K562 (cell line): ENCODE results near the gene PDRG1. TPM values are rescaled to one million over a fixed set of nuclear protein-coding genes. Genes with fewer than 3 reads are reported as not detected.

ENCODE experiments used
- DDX20 ChIP-seq: fragments of 450-650 bp; IDR thresholded peaks from 2 replicates; pipeline ENCODE4 v1.6.1; 2016; ENCODE audit warnings: missing genetic modification characterization, low read depth, mild to moderate bottlenecking, missing compliant biosample characterization, moderate library complexity
- FOXK2 ChIP-seq, 2 experiments: fragments of 450-650 bp; IDR thresholded peaks in 1 of 2; conservative IDR thresholded peaks in 1 of 2; 2 replicates each; pipeline ENCODE4 v1.6.1; 2016; ENCODE audit warnings: low read depth in 2 of 2, mild to moderate bottlenecking in 1 of 2
- GTF3C2 ChIP-seq: IDR thresholded peaks from 3 replicates; pipeline ENCODE4 v1.6.1; 2011; ENCODE audit warnings: borderline replicate concordance, mild to moderate bottlenecking, moderate library complexity; ENCODE audit not compliant: insufficient read length; ENCODE audit errors: extremely low read depth
- ID3 ChIP-seq, 2 experiments: fragments of 250-450 bp in 1 of 2; fragments of 450-650 bp in 1 of 2; sonication (Bioruptor Pico) in 1 of 2; IDR thresholded peaks; 2 replicates each; pipeline versions ENCODE4 v1.6.1 to v1.8.0; 2016 to 2021; ENCODE audit warnings: mild to moderate bottlenecking in 2 of 2, moderate library complexity in 2 of 2, missing compliant biosample characterization in 1 of 2, missing genetic modification characterization in 1 of 2
- KDM4B ChIP-seq, 2 experiments: fragments of 450-650 bp in 1 of 2; sonication (generic) in 1 of 2; IDR thresholded peaks; 2 replicates each; pipeline ENCODE4 v1.6.1; 2016 to 2017; ENCODE audit warnings: borderline replicate concordance in 2 of 2, antibody characterized with exemption in 1 of 2, low read depth in 1 of 2, mild to moderate bottlenecking in 1 of 2
- SETDB1 ChIP-seq: IDR thresholded peaks from one replicate; pipeline ENCODE4 v1.6.1; 2012; ENCODE audit warnings: low read length, control low read depth, inconsistent platforms
- ZBTB2 ChIP-seq: fragments of 450-650 bp; IDR thresholded peaks from 2 replicates; pipeline ENCODE4 v1.6.1; 2016; ENCODE audit warnings: antibody characterized with exemption
- polyA plus RNA-seq, 8 experiments: library from polyadenylated mRNA; depleted of rRNA in 4 of 8; stranded (reverse) in 5 of 8; unstranded in 3 of 8; fragments of >200 nt; fragmentation: Nextera tagmentation in 2 of 8; fragmentation: Illumina TruSeq in 1 of 8; extraction: Ambion mirVana in 2 of 8; extraction: Trizol in 1 of 8; gene quantifications; 2 replicates each; pipeline versions ENCODE4 v1.2.1 to v1.2.3, GENCODE V29; 2011 to 2014; ENCODE audit warnings: inconsistent platforms in 1 of 8, missing spikeins in 1 of 8
- total RNA-seq, 7 experiments: library from RNA; depleted of rRNA in 6 of 7; stranded (reverse); fragments of >200 nt in 6 of 7; fragmentation: Illumina TruSeq in 2 of 7; extraction: Trizol in 2 of 7; gene quantifications; 2 replicates each; pipeline versions ENCODE4 v1.2.1 to v1.2.3, GENCODE V29; 2011 to 2021; ENCODE audit warnings: low replicate concordance in 1 of 7
- TF ChIP-seq, protein P1 (sequence below): fragments of 450-650 bp; IDR thresholded peaks from 2 replicates; pipeline ENCODE4 v1.6.1; 2016; ENCODE audit warnings: borderline replicate concordance

PDRG1 gene
- total and polyA plus RNA-seq, 9 of the 15 experiments (the other 6 are each of a cell fraction or from before 2014, with no cell fraction given) = 12.6 to 58.6 (median 26.1) TPM

DNA sequence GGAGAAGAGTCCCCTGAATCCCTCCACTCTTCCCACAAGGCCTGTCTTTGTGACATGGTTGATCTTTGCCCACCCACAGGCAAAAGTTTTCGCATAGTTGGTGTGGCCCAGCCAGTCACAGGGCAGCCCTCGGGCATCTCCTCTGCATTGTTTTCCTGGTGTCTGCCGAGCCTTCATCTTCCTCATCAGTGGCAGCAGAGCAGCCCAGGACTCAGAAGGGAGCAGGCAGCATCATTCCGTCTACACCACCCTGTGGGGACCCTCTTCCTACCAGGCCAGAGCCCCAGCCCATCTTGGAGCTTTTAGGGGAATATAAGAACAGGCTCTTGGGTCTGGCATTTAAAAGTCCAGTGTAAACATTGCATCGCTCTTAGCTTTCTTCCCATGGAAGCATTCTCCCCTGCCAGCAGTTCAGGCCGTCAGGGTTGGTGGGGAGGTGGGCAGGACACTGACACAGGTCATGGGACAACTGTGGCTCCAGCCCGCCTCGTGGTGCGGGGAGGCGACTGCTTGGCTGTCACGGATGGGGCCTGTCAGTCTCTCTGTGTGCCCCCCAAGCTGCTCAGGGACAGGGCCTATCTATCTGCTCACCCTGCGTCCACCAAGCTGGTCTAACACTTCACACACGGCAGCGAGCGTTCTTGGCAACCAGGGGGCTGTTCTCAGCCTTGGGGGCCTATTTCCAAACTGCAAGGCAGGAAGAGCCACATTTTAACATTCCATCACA is 38.3 kb downstream of the PDRG1 start (continued):
- TF ChIP-seq FOXK2 (conservative IDR thresholded peaks at IDR 0.05 in 1 of 2, IDR thresholded peaks at IDR 0.05 in 1 of 2; ENCODE audit: low read depth in 2 of 2) = no peak
- TF ChIP-seq GTF3C2 = no peak
- TF ChIP-seq, protein P1, sequence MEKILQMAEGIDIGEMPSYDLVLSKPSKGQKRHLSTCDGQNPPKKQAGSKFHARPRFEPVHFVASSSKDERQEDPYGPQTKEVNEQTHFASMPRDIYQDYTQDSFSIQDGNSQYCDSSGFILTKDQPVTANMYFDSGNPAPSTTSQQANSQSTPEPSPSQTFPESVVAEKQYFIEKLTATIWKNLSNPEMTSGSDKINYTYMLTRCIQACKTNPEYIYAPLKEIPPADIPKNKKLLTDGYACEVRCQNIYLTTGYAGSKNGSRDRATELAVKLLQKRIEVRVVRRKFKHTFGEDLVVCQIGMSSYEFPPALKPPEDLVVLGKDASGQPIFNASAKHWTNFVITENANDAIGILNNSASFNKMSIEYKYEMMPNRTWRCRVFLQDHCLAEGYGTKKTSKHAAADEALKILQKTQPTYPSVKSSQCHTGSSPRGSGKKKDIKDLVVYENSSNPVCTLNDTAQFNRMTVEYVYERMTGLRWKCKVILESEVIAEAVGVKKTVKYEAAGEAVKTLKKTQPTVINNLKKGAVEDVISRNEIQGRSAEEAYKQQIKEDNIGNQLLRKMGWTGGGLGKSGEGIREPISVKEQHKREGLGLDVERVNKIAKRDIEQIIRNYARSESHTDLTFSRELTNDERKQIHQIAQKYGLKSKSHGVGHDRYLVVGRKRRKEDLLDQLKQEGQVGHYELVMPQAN = no peak
- no peak for TF ChIP-seq ID3 (CRISPR knock-in tag; IDR thresholded peaks at IDR 0.05)
- no peak for TF ChIP-seq ID3 (tag; IDR thresholded peaks at IDR 0.05)
- TF ChIP-seq KDM4B (IDR thresholded peaks at IDR 0.05; ENCODE audit: borderline replicate concordance in 2 of 2, low read depth in 1 of 2) = no peak
- TF ChIP-seq DDX20 (tag) = no peak
- no peak for TF ChIP-seq SETDB1
- no peak for TF ChIP-seq ZBTB2
